Activated B cell treated with CpG ODN at 0.5 μM for 24 hours (primary cell): ENCODE measurements around the gene RIN3. TPM values are rescaled to one million over a fixed set of nuclear protein-coding genes. Genes with fewer than 3 reads are reported as not detected.

Experiments
- ATAC-seq: fragments of 200-7000 bp; cut with Tn5 transposase; one replicate; pipeline ENCODE4 v1.10.0; 2021; ENCODE audit warnings: low read depth, mild to moderate bottlenecking, moderate library complexity
- CTCF ChIA-PET: fragments of 350-600 bp; sonication (Branson Sonifier 250); formaldehyde crosslinking; loops from one replicate; lab custom pipeline; 2021; ENCODE audit warnings: antibody characterized with exemption; lab: Charles Lee
- POLR2A ChIA-PET: fragments of 350-600 bp; sonication (Branson Sonifier 250); formaldehyde crosslinking; loops from one replicate; lab custom pipeline; 2021; ENCODE audit warnings: antibody characterized with exemption; lab: Charles Lee
- DNase-seq: peaks from one replicate; pipeline ENCODE4 v3.0.0; 2022
- H3K27ac Mint-ChIP-seq: one replicate; pipeline ENCODE4 v1.8.0; 2020; ENCODE audit warnings: mixed read lengths
- H3K27me3 Mint-ChIP-seq: one replicate; pipeline ENCODE4 v1.8.0; 2021; ENCODE audit warnings: mixed read lengths
- H3K36me3 Mint-ChIP-seq: one replicate; pipeline ENCODE4 v1.8.0; 2021; ENCODE audit warnings: low read depth, mixed read lengths
- H3K4me1 Mint-ChIP-seq: one replicate; pipeline ENCODE4 v1.8.0; 2021; ENCODE audit warnings: mixed read lengths
- H3K4me3 Mint-ChIP-seq: one replicate; pipeline ENCODE4 v1.8.0; 2020; ENCODE audit warnings: mild to moderate bottlenecking, mixed read lengths
- H3K9me3 Mint-ChIP-seq: one replicate; pipeline ENCODE4 v1.8.0; 2020; ENCODE audit warnings: mixed read lengths
- intact Hi-C: fragments of 100-400 bp; cut with micrococcal nuclease; formaldehyde crosslinking; loops from one replicate; pipeline ENCODE4 v1.15.1; 2024
- total RNA-seq: library from RNA; stranded (reverse); gene quantifications from 2 replicates; pipeline ENCODE4 v1.2.3, GENCODE V29; 2022
- TF ChIP-seq, protein P1 (sequence below): fragments of 200-600 bp; IDR thresholded peaks from one replicate; pipeline ENCODE4 v1.8.0; 2022; ENCODE audit warnings: antibody characterized with exemption, mild to moderate bottlenecking

Gene RIN3
- total RNA-seq, 1 donor from 2014 or later: 62.6 TPM

DNA sequence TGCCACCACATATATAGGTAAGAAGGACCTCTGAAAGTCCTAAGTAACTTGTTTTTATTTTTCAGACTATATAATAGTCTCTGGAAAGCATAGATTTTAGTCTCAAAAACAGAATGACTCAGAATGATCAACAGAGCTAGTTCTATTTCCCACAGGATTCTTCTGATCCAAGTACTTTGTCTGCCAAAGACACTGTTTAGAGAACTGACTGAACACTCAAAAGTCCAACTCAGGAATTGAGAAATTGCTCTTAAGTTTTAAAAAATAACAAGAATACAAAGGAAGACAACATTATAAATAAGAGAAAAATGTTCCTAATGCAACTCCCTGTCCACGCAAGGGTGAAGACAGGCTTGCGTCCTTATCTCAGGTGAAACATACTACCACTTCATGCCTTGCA lies 205.8 kb downstream of the RIN3 start:
- ATAC-seq: no peak
- H3K36me3 Mint-ChIP-seq: peaks cover 22% of the 10 kb centered on the region
- intact Hi-C loops: no loop called here
- H3K4me3 Mint-ChIP-seq: no peak overlapping the region
- no peaks in the 10 kb centered on the region for H3K9me3 Mint-ChIP-seq
- H3K27me3 Mint-ChIP-seq: no peaks in the 10 kb centered on the region
- CTCF ChIA-PET: no interaction called here
- H3K4me1 Mint-ChIP-seq: no peaks in the 10 kb centered on the region
- H3K27ac Mint-ChIP-seq: no peak overlapping the region
- TF ChIP-seq, protein P1, sequence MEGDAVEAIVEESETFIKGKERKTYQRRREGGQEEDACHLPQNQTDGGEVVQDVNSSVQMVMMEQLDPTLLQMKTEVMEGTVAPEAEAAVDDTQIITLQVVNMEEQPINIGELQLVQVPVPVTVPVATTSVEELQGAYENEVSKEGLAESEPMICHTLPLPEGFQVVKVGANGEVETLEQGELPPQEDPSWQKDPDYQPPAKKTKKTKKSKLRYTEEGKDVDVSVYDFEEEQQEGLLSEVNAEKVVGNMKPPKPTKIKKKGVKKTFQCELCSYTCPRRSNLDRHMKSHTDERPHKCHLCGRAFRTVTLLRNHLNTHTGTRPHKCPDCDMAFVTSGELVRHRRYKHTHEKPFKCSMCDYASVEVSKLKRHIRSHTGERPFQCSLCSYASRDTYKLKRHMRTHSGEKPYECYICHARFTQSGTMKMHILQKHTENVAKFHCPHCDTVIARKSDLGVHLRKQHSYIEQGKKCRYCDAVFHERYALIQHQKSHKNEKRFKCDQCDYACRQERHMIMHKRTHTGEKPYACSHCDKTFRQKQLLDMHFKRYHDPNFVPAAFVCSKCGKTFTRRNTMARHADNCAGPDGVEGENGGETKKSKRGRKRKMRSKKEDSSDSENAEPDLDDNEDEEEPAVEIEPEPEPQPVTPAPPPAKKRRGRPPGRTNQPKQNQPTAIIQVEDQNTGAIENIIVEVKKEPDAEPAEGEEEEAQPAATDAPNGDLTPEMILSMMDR: no peak
- POLR2A ChIA-PET: interaction anchor here (0.6 kb wide), 1 partner anchor 11 kb away, joined by 3 read pairs; no protein-coding TSS in a partner anchor
- no peak for DNase-seq

- no peak for ATAC-seq
- Mint-ChIP-seq H3K4me3 (no peak overlapping the region), H3K27ac (no peak overlapping the region), H3K36me3 (peaks cover 21% of the 10 kb centered on the region), H3K4me1 (no peaks in the 10 kb centered on the region), H3K9me3 (no peaks in the 10 kb centered on the region), H3K27me3 (no peaks in the 10 kb centered on the region)
- intact Hi-C loops: no loop called here
- DNase-seq: no peak
- TF ChIP-seq, protein P1: no peak
- POLR2A ChIA-PET: interaction anchor here (0.6 kb wide), 1 partner anchor 11 kb away, joined by 3 read pairs; no protein-coding TSS in a partner anchor
- CTCF ChIA-PET: no interaction called here
Measured at GRCh38 chr14:92719890-92720323, 206.3 kb downstream of the RIN3 start.

GRCh38 chr14:92724516-92725340 lies 211.1 kb downstream of the RIN3 start:
- DNase-seq (no peak), ATAC-seq (no peak)
- TF ChIP-seq, protein P1: no peak
- Mint-ChIP-seq H3K4me3 (no peak overlapping the region), H3K36me3 (peaks cover 17% of the 10 kb centered on the region), H3K27ac (no peak overlapping the region), H3K4me1 (peaks cover 6% of the 10 kb centered on the region), H3K9me3 (peaks cover 5% of the 10 kb centered on the region), H3K27me3 (no peaks in the 10 kb centered on the region)
- POLR2A ChIA-PET: no interaction called here
- CTCF ChIA-PET: no interaction called here
- intact Hi-C loops: no loop called here

DNA sequence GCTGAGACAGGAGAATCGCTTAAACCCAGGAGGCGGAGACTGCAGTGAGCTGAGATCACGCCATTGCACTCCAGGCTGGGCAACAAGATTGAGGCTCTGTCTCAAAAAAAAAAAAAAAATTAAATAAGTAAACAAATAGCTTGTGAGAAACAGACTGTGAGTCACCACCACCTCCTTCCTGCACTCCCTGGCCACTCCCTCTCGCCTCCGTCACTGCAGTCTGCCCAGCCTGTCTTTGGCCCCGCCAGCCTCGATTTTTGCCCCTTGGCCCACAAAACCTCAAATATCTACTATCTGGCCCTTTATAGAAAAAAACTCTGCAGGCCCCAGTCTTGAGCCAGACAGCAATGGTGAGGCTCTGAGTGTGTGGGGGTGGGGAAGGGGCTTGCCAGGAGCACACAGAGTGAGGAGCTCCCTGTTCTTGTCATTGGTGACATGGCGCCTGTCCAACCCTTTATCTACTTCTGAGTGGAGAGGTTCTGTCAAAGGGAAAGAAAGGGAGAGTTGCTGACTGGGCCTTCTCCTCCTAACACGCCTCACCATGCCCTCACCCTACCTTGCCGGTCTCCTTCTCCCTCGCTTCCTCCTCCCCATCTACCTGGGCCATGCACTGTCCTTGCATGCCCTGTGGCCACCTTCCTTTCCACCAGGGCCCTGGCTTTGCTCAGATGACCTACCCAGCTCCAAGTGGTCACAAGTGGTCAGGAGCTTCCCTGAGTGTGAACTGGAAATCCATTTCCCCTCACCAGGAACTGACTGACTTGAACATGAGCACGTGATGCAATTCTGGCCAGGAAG lies 212.8 kb downstream of the RIN3 start:
- Mint-ChIP-seq H3K4me1 (peaks cover 6% of the 10 kb centered on the region), H3K9me3 (peaks cover 5% of the 10 kb centered on the region), H3K27me3 (no peaks in the 10 kb centered on the region), H3K36me3 (peaks cover 25% of the 10 kb centered on the region), H3K4me3 (no peak overlapping the region), H3K27ac (no peak overlapping the region)
- ATAC-seq (no peak), DNase-seq (no peak)
- POLR2A ChIA-PET: no interaction called here
- TF ChIP-seq, protein P1: no peak
- CTCF ChIA-PET: no interaction called here
- intact Hi-C loops: no loop called here

DNA sequence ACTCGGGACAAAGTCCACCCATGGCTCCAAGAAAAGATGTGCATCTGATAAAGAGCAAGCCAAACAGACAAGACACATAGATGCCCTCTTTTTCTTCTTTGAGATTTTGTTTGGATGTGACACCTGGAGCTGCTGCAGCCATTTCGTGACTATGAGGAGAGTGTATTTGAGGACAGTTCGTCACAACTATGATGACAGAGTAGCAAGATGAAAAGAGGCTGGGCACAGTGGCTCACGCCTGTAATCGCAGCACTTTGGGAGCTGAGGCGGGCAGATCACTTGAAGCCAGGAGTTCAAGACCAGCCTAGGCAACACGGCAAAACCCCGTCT lies 213.3 kb downstream of the RIN3 start:
- Mint-ChIP-seq H3K36me3 (peaks cover 26% of the 10 kb centered on the region), H3K4me3 (no peak overlapping the region), H3K27me3 (no peaks in the 10 kb centered on the region), H3K4me1 (peaks cover 6% of the 10 kb centered on the region), H3K27ac (no peak overlapping the region), H3K9me3 (peaks cover 6% of the 10 kb centered on the region)
- TF ChIP-seq, protein P1: no peak
- no peak for DNase-seq
- CTCF ChIA-PET: no interaction called here
- POLR2A ChIA-PET: no interaction called here
- ATAC-seq: no peak
- intact Hi-C loops: no loop called here
